Transverse colon (tissue), 4 donors: ENCODE data around the gene MAP9. TPM values are rescaled to one million over a fixed set of nuclear protein-coding genes. Genes with fewer than 3 reads are reported as not detected.

ENCODE experiments used
- DNase-seq: peaks from one replicate; pipeline ENCODE4 v3.0.0-alpha.2; 2019
- H3K27ac ChIP-seq, 4 donors: fragments of 200-600 bp; sonication (generic); 2 replicates each; pipeline ENCODE4 v1.5.1; 2016 to 2018; ENCODE audit warnings: inconsistent platforms in 4 of 4
- H3K27me3 ChIP-seq: fragments of 200-600 bp; sonication (generic); 2 replicates; pipeline ENCODE4 v1.5.1; 2017; ENCODE audit warnings: inconsistent platforms
- H3K36me3 ChIP-seq, 4 donors: fragments of 200-600 bp; sonication (generic); 2 replicates each; pipeline ENCODE4 v1.5.1; 2017 to 2019; ENCODE audit warnings: inconsistent platforms in 4 of 4
- H3K4me1 ChIP-seq, 4 donors: fragments of 200-600 bp; sonication (generic); 2 replicates each; pipeline ENCODE4 v1.5.1; 2017 to 2020; ENCODE audit warnings: inconsistent platforms in 4 of 4
- H3K4me3 ChIP-seq, 4 donors: fragments of 200-600 bp; sonication (generic); 1 replicate in 1 of 4; 2 replicates in 3 of 4; pipeline versions ENCODE4 v1.5.1 to v1.6.1; 2017 to 2019; ENCODE audit warnings: inconsistent platforms in 4 of 4
- H3K9me3 ChIP-seq, 2 donors: fragments of 200-600 bp; sonication (generic); 2 replicates each; pipeline ENCODE4 v1.5.1; 2017 to 2019; ENCODE audit warnings: inconsistent platforms in 2 of 2
- CTCF ChIP-seq, 5 experiments: fragments of 200-600 bp in 3 of 5; fragments of 450-650 bp in 2 of 5; sonication (generic) in 3 of 5; IDR thresholded peaks; 1 replicate in 2 of 5; 2 replicates in 3 of 5; pipeline ENCODE4 v1.5.1; 2016 to 2017; ENCODE audit warnings: antibody characterized with exemption in 5 of 5, inconsistent platforms in 3 of 5, mild to moderate bottlenecking in 2 of 5, moderate library complexity in 1 of 5
- EP300 ChIP-seq: sonication (generic); formaldehyde crosslinking; IDR thresholded peaks from one replicate; pipeline ENCODE4 v1.6.1; 2017; ENCODE audit warnings: antibody characterized with exemption, low read depth
- POLR2A ChIP-seq: fragments of 450-650 bp; IDR thresholded peaks from one replicate; pipeline ENCODE4 v1.6.1; 2016; ENCODE audit warnings: antibody characterized with exemption, mild to moderate bottlenecking, moderate library complexity
- POLR2AphosphoS5 ChIP-seq, 3 donors: sonication (generic); formaldehyde crosslinking; IDR thresholded peaks; one replicate each; pipeline ENCODE4 v1.6.1; 2016; ENCODE audit warnings: antibody characterized with exemption in 3 of 3
- WGBS, 2 donors: methylation state at CpG; one replicate each; pipeline ENCODE4 v1.1.5; 2018; ENCODE audit warnings: low coverage in 1 of 2; 5-methylcytosine and 5-hydroxymethylcytosine counted together
- in situ Hi-C, 4 donors: fragments of 200-750 bp; cut with MboI; loops; one replicate each; pipeline versions ENCODE4 v1.15.0 to v1.15.1; 2017; ENCODE audit warnings: low sequenced_read_pairs in 3 of 4, low pct_ligation_motif_present in 1 of 4, low pct_unique_long_range_greater_than_20kb in 1 of 4
- intact Hi-C: fragments of 100-400 bp; cut with DNase I; formaldehyde crosslinking; loops from one replicate; pipeline ENCODE4 v1.15.1; 2023; ENCODE audit warnings: low total_unique reads
- total RNA-seq, 4 donors: library from RNA; depleted of rRNA; stranded (reverse); fragments of >200 nt; gene quantifications; one replicate each; pipeline ENCODE4 v1.1.0, GENCODE V29; 2016

The MAP9 gene
- total RNA-seq, 4 donors from 2014 or later = 4.4 to 31.0 (median 7.2) TPM

DNA sequence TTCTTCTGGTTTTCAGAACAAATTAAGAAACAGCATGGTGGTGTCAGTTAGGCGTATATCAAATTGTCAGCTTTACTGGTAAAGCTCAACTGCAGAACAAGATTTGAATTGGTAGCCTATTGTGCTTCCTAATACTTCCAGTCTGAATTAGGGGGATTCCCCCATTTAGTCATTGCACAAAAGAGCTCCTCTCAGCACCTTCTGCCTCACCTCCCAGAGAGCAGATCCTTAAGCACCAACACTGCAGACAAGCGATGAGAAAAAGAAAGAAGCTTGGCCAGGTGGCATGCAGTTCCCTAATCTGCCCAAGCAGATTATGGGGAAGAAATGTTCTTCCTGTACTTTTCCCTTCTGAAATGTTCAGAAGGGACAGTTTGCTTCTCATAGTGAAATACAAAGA is 9.2 kb downstream of the MAP9 start:
- no peaks in the 10 kb centered on the region for H3K36me3 ChIP-seq
- H3K9me3 ChIP-seq = no peaks in the 10 kb centered on the region
- H3K4me3 ChIP-seq = no peak overlapping the region
- H3K27ac ChIP-seq = no peak overlapping the region
- intact Hi-C loops (no loop called here), in situ Hi-C loops (loop anchor here in 3 of 4 donors (25.0 kb wide), 2 partner anchors 380 to 805 kb away; partner anchors contain the start of genes FGB (in 2 of the 3) and PLRG1 (in 2 of the 3))
- DNase-seq = no peak
- TF ChIP-seq EP300 (no peak), POLR2A (no peak), POLR2AphosphoS5 (IDR thresholded peaks at IDR 0.05) (no peak), CTCF (IDR thresholded peaks at IDR 0.05) (no peak)
- WGBS, 2 donors = 90 to 100% methylated on average over 2 of the region's 2 CpGs
- H3K4me1 ChIP-seq = no peaks in the 10 kb centered on the region
- H3K27me3 ChIP-seq = no peaks in the 10 kb centered on the region

DNA sequence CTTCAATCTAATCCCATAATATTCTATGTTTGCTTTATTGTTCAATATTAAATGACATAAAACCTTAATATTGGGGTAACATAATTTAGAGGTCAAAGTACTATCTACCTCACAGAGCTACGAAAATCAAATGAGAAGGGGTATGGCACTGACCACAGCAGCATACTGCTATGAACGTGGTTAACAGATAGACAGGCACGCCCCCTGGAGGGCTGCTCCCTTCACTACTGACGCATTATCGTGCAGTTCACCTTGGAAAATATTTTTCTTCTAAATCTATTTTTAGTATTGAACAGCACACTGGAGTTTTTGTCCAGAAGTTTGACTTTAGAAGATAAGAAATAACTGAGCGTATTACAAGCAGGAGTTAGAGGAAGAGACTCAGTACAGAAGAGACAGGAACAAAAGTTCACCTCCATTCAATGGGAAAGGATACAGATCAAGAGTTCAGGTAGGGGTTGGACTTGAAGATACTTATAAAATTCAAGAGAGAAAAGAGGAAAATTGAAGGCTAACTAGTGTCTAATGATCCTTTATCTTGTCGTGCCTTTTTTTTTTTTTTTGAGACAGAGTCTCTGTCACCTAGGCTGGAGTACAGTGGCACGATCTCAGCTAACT is 22.7 kb downstream of the MAP9 start:
- DNase-seq = peak; percentile 64
- TF ChIP-seq CTCF (IDR thresholded peaks at IDR 0.05) = peak; percentile 55 to 75 (median 62)
- no peak for TF ChIP-seq POLR2AphosphoS5 (IDR thresholded peaks at IDR 0.05)
- Histone ChIP-seq H3K4me3 (no peak overlapping the region), H3K4me1 (no peaks in the 10 kb centered on the region), H3K36me3 (no peaks in the 10 kb centered on the region), H3K27ac (no peak overlapping the region), H3K27me3 (no peaks in the 10 kb centered on the region), H3K9me3 (no peaks in the 10 kb centered on the region)
- in situ Hi-C loops (loop anchor here in 3 of 4 donors (25.0 kb wide), 2 partner anchors 367 to 792 kb away; partner anchors contain the start of genes FGB (in 2 of the 3) and PLRG1 (in 2 of the 3)), intact Hi-C loops (no loop called here)
- 13 to 27% methylated on average over 7 to 8 of the region's 8 CpGs for WGBS, 2 donors

GRCh38 chr4:155342142-155342541 is 34.6 kb downstream of the MAP9 start:
- in situ Hi-C loops = no loop called here
- no peaks in the 10 kb centered on the region for H3K36me3 ChIP-seq
- DNase-seq = no peak
- no peaks in the 10 kb centered on the region for H3K27me3 ChIP-seq
- TF ChIP-seq POLR2AphosphoS5 (IDR thresholded peaks at IDR 0.05) (no peak), POLR2A (no peak), CTCF (IDR thresholded peaks at IDR 0.05) (no peak), EP300 (no peak)
- no peak overlapping the region for H3K4me3 ChIP-seq
- H3K27ac ChIP-seq = no peak overlapping the region
- H3K9me3 ChIP-seq = peaks cover 0 to 2% of the 10 kb centered on the region in 2 donors
- H3K4me1 ChIP-seq = no peaks in the 10 kb centered on the region
- intact Hi-C loops = no loop called here
- WGBS, 2 donors = 43 to 59% methylated on average over 1 of the region's 1 CpG

GRCh38 chr4:155339999-155340398 is 36.8 kb downstream of the MAP9 start:
- in situ Hi-C loops = no loop called here
- WGBS, 2 donors = 78 to 100% methylated on average over 1 to 6 of the region's 6 CpGs
- DNase-seq = no peak
- no peaks in the 10 kb centered on the region for H3K27me3 ChIP-seq
- peaks cover 0 to 2% of the 10 kb centered on the region in 2 donors for H3K9me3 ChIP-seq
- H3K27ac ChIP-seq = no peak overlapping the region
- no peaks in the 10 kb centered on the region for H3K36me3 ChIP-seq
- intact Hi-C loops = no loop called here
- TF ChIP-seq CTCF (IDR thresholded peaks at IDR 0.05) (no peak), POLR2AphosphoS5 (IDR thresholded peaks at IDR 0.05) (no peak), POLR2A (no peak), EP300 (no peak)
- no peak overlapping the region for H3K4me3 ChIP-seq
- no peaks in the 10 kb centered on the region for H3K4me1 ChIP-seq
